DMS153 treated with DMSO at 0.1 percent for 48 hours (cell line): ENCODE data around the gene PMP22.

Experiments used
- DNase-seq: peaks from one replicate; lab custom pipeline; 2025; ENCODE audit not compliant: unreplicated experiment; lab: John Stamatoyannopoulos, UW

PMP22 gene

GRCh38 chr17:15265131-15265530 is at the start of gene PMP22:
Gene PMP22 (minus strand): TSS chr17:15265326. CDS start chr17:15260727, 4,599 bp downstream.
- no peak for DNase-seq

- no peak for DNase-seq
Measured at GRCh38 chr17:15311996-15312395, 46.9 kb upstream of the PMP22 start.

GRCh38 chr17:15309793-15310192 is 44.7 kb upstream of the PMP22 start:
- DNase-seq: no peak

GRCh38 chr17:15309236-15309635 is 44.1 kb upstream of the PMP22 start:
- no peak for DNase-seq

- DNase-seq: no peak
Measured at GRCh38 chr17:15308758-15309157, 43.6 kb upstream of the PMP22 start.

- no peak for DNase-seq
Measured at GRCh38 chr17:15307710-15308111, 42.6 kb upstream of the PMP22 start.

- no peak for DNase-seq
Measured at GRCh38 chr17:15303851-15304250, 38.7 kb upstream of the PMP22 start.

GRCh38 chr17:15303268-15303667 is 38.1 kb upstream of the PMP22 start:
- DNase-seq: no peak

- DNase-seq: no peak
Measured at GRCh38 chr17:15301845-15302244, 36.7 kb upstream of the PMP22 start.

GRCh38 chr17:15298176-15298575 is 33.0 kb upstream of the PMP22 start:
- no peak for DNase-seq

- no peak for DNase-seq
Measured at GRCh38 chr17:15293558-15293957, 28.4 kb upstream of the PMP22 start.

- DNase-seq: no peak
Measured at GRCh38 chr17:15291674-15292361, 26.7 kb upstream of the PMP22 start.

GRCh38 chr17:15290605-15291004 is 25.5 kb upstream of the PMP22 start:
- DNase-seq: no peak

- DNase-seq: no peak
Measured at GRCh38 chr17:15289285-15290183, 24.4 kb upstream of the PMP22 start.

GRCh38 chr17:15288859-15289258 is 23.7 kb upstream of the PMP22 start:
- DNase-seq: no peak

GRCh38 chr17:15287538-15288267 is 22.6 kb upstream of the PMP22 start:
- DNase-seq: no peak

GRCh38 chr17:15285466-15285865 is 20.3 kb upstream of the PMP22 start:
- DNase-seq: no peak

- DNase-seq: no peak
Measured at GRCh38 chr17:15284537-15284936, 19.4 kb upstream of the PMP22 start.

- DNase-seq: no peak
Measured at GRCh38 chr17:15284107-15284506, 19.0 kb upstream of the PMP22 start.

- DNase-seq: no peak
Measured at GRCh38 chr17:15281909-15282308, 16.8 kb upstream of the PMP22 start.

- DNase-seq: no peak
Measured at GRCh38 chr17:15278924-15279477, 13.9 kb upstream of the PMP22 start.
